HK-2 (cell line): ENCODE results near the gene ST7.
A peak's percentile ranks its signal among the peaks of the same experiment; 100 is the strongest.

Experiments
- DNase-seq: peaks from one replicate; pipeline ENCODE4 v3.0.0-alpha.2; 2018; ENCODE audit not compliant: unreplicated experiment

ST7 gene

DNA sequence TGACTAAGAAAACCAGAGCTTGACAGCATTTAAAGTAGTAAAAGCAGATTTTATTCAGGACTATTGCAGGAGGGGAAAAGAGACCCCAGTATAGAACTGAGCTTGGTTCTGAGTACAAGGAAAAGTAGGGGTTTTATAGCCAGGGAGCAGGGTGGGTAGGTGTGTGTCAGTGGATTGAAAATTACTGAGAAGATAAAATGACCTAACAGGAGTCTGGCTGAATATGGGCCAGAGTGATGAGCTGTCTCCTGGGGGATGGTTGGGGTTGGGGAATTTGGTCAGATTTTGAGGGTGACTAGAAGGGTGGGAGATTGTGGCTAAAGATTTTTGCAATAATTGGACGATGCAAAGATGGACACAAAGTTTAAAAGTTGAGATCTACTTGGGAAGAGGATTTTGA lies 114.0 kb downstream of the ST7 start:
- no peak for DNase-seq

DNA sequence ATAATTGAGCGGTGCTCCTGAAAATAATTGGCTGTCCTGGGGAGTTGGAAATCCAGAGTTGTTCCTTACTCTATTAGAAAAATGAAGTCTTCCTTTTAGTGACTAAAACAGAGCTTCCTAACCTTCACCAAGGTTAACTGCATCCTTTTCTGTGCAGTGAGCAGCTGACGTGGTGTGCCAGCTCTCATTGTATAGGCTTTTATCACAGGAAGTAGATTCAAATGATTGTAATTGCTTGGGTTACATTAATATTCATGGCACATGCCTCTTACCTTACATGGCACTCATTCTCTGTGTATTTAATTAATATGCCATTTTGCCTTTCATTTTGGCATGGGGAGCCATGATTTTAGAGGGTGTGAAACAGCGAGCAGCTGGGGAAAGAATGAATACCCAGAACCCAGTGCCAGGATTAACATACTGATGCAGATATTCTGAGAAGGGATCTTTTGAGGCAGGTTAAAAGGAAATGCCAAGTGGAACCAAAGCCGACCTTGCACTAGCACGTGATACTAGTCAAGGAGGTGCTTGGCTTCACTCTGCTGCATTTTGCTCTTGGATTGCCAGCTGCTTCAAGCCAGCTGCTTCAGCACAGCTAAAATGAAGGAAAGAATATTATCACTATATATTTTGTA lies 115.3 kb downstream of the ST7 start:
- no peak for DNase-seq

DNA sequence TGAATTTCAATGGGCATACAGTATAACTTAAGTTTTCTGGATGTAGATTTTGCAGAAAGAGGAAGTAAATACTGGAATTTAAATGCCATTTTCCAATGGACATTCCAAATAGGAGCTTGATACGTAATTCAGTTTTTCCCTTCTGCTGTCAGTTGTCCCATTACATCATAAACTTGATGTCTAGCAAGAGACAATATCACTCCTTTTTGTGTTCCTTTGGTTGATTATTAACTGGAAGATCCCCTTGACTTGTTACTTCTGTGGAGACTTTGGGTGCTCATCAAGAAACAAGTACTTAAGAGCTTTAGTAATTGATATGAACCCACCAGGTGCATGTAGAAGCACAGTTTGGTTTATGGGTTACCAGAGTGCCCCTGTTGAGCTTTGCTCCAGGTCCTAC lies 116.1 kb downstream of the ST7 start:
- no peak for DNase-seq

DNA sequence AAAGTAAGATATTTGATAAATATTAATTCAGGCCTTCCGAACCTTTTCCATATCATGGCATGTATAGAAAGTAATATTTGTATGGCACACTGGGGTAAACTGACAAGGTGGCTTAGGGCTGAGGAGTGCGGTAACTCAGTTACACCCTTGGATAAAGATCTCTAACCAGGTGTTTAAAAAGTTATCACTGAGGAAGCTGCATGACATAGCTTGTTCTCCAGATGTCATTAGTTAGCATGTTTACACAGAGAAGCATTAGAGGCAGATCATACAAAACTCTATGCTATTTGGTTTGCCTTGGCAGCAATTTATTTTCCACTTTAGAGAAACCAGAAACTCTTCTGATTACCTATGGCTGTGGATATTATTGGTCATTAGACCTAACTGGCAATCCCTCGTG lies 118.2 kb downstream of the ST7 start:
- no peak for DNase-seq

DNA sequence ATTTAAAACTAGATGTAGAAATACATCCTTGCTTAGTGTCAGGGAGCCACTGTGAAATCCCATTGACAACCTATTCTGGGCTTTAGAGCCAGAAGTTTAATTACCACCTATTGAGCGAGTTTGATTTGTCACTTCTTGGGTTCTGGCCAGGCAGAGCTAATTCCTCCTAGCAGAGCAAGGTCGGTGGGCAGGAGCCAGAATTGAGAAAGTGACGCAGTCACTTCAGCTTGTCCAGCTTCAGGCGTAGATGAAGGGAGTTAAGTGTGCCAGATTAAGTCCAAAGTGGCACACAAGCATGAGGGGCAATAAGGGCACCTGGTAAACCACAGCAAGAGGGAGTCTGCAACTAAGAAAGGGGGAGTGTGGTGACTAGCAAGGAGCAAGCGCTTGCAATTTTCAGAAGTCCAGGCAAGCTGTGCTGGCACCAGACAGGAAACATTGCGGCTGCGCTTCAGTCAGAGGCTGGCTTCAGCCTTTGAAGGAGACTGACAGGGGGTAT lies 119.4 kb downstream of the ST7 start:
- no peak for DNase-seq

DNA sequence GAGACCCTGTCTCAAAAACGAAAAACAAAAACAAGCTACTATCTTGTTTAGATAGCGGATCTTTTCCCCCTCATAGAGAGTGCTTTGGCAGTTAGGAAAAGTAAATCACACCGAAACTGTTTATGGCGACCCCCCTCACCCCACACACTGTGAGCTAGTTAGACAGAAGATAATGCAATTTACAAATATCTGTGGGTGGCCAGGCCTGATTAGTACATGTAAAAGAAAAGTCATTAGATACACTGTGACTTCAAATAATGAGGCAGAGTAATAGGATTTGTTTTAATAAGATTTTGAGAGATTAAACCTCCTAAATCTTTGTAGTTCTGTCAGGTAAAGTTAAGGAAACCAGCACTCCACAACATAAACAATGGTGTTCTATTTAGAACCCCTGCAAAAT lies 121.1 kb downstream of the ST7 start:
- DNase-seq = no peak

DNA sequence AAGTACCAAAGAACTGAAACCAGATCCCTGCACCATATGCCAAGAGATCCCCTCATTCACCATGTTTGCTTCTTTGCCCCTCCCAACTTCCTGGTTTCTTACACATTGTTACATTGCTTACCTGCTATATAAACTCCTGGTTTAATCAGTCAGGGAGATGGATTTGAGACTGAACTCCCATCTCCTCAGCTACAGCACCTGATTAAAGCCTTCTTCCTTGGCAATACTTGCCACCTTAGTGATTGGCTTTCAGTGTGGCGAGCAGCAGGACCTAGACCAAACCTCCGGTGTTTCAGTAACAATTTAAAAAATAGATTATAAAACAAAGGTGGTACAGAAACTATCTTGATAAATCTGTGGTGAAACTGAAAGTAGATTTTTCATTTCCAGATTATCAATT lies 122.6 kb downstream of the ST7 start:
- DNase-seq = no peak

DNA sequence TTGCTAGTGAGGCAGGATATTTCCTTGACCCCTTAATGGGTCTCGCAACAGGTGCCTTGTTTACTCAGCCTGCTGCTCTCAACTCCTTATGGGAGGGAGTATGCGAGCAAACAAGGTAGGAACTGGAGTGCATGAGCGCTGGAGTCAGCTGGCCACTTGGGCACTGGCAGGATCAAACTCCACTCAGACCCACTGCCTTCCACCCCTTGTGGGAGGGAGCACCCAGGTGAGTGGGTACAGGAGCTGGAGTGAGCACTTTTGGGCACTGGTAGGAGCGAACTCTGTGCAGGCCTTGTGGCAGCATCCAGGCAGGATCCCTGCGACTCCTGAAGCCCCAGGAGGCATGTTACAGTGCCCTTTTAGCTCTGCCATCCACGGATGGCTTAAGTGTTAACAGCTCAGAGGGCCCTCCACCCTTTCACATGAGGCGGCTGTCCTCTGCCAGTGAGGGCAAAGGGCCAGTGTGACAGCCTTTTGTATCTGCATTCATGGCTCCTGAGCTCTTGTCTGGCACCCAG lies 123.2 kb downstream of the ST7 start:
- DNase-seq = no peak

DNA sequence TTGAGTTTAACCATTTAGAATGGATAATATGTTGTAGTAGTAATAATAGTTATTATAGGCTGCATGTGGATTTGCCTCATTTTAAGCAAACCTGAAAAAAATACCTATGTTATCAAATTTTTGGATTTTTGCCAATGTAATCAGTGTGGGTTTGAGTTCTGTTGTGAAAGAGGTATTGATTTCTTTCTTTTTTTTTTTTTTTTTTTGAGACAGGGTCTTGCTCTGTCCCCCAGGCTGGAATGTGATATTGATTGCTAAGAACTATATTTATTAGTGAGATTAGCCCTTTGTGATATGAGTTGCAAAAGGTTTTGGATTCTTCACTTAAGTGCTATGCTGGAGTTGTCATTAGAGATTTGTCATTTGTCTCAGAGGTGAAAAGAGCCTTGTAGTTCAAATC lies 124.4 kb downstream of the ST7 start:
- no peak for DNase-seq

DNA sequence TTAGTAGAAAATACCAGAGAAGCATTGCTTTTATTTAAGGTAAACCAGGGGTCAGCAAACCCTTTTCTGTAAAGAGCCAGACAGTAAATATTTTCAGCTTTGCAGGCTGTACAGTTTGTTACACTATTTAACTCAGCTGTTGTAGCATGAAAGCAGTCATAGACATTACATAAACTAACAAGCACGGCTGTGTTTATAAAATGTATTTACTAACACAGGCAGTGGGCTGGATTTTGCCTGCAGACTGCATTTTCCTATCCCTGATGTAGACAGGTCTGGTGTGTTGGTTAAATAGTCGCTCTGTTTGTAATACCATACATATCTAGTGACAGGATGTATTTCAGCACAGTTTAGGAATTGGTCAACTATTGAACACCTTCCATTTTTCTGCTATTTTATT lies 129.3 kb downstream of the ST7 start:
- DNase-seq = no peak

DNA sequence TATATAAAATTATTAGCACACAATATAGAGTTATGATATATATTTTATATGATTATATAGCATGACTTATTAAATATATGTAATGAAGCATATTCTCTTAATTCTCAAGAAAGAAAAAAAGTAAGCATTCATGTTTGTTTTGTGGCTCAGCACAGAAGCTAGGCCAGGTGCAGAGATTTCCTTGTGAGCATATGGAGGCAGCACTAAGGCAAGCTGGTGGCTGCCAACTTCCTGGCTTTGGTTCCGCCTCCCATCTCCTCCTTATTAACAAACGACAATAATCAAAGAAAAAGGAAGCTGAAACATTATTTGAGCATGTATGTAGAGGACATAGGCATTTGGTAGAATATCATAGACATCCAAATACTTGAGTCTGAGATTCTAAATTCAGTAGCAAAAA lies 130.3 kb downstream of the ST7 start:
- no peak for DNase-seq

DNA sequence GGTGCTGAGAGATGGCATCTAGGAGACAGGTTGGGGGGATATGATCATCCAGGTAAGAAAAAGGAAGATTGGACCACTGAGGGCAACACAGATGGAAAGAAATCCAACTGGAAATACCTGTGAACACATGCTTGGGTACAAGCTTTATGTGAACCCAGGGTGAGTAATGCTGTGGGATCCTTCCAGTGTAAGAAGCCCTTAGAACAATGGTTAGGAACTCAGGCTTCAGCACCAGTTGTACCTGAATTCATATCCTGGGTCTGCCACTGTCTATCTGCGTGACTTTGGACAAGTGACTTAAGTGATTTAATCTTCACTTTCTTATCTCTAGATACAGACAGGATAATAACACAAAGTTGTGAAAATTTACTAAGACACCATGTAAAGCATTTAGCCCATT lies 131.0 kb downstream of the ST7 start:
- DNase-seq = no peak

DNA sequence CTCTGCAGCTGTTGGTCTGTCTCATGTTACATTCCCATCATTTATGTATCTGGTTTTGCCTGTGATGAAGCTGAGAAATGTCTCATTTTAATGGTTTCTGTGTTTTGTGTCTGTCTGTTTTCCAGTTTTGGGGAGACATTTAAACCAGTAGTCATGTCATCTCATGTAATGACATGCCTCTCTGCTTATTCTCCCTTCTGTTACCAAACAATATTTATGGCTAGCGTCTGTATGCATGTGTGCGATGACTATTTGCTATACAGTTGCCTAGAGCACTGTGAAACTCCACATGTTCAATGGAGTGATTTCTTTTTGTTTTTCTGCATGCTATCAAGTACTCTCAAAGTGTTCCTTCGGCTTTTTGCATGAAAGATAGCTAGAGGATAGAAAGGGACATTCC lies 132.0 kb downstream of the ST7 start:
- DNase-seq = no peak

DNA sequence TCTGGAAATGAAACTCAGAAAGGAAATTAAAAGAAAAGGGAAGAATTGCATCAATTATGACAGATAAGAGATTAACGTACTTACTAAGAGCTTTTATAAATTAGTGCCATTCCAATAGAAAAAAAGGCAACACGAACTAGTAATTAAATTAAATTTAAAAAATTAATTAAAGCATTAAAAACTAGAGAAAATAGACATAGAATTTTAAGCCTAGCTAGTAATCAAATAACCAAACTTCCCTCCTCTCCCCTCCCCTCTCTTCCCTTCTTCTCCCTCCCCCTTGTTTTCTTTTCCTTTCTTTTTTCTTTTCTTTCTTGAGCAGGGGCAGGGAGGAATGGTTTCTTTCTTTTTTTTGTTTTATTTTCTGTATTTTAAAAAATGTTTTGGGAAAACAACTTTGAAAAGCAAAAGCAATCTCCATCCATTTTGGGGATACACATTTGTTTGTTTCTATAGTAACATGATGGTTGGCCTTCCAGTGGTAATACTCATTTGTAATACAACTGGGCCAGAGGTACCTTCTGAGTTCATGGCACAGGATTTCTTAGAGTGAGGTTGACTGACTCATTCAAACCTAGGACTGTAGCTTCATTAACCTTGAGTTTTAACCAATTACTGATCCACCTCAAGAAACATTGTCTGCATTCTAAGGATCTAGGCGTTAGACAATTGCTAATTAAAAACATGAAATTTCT lies 132.6 kb downstream of the ST7 start:
- DNase-seq = no peak

DNA sequence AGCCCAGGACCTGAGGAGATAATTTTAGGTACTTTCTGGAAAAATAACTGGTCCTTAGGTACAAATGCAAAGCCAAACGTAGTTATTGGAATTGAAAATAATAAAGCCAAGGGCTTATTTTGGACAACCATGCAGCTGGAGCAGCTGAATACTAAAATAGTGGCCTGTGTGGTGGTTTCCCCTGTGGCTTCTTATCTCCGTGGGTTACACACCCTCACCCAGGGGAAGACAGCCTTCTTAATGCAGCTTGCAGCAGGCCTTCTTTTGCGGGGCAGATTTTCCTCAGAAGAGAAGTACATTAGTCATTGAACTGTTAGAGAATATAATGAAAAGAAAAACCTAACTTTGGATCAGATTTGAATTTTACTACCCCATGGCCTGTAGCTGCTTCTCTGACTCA lies 133.5 kb downstream of the ST7 start:
- DNase-seq = no peak

DNA sequence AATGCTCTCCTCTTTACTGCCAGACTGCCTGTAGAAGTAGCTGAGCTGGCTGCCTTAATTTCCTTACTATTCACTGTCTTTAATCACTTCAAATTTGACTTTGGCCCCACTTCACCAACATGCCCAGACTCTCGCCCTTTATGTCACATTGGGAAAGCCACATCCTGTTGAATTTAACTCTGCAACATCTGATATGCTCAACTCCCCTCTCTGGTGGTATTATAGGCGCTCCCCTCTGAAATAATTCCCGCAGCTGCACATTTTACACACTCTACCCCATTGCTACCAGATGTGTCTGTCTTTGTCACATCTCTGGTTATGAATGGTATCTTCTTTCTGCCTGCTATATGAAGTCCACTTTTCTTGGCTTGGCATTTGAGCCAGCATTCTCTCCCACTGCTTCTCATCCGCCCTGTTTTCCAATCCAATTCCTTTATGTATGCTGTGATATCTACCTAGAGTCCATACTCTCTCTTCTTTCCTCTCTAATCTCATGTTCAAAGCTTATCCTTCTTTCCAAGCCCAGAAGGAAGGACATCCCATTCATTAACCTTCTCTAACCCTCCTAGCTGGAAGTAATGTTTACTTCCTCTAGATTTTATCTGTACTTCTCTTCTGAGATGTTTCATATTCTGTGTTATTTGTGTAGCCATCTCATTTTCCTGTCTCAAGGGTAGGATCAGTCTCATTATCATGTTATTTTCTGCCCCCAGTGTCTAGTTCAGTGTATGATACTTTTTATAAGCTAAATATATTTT lies 134.5 kb downstream of the ST7 start:
- no peak for DNase-seq

DNA sequence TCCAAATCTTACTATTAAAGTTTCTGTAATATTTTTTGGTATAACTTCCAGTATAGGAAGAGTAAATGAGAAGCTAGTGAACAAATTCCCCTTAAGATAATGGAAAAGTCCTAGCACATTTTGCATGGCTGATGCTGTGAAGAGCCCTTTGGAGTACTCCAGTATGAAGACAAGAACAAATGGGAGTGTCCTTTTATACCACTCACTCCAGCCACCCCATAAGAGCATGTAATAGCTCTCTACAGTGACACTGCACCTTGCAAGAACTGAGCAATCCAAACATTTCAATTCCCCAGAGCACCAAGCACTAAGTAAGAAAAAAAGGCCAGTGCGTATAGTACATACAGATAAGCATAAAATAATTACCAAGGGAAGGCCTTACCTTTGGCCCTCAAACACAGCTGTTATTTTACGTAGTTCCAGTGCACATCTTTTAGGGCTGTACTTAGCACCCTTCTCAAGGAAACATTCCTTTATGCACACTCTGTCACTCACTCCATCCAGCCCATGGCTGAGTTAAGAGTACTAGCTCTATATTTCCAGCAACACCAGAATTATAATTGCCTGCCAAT lies 135.4 kb downstream of the ST7 start:
- DNase-seq = no peak

DNA sequence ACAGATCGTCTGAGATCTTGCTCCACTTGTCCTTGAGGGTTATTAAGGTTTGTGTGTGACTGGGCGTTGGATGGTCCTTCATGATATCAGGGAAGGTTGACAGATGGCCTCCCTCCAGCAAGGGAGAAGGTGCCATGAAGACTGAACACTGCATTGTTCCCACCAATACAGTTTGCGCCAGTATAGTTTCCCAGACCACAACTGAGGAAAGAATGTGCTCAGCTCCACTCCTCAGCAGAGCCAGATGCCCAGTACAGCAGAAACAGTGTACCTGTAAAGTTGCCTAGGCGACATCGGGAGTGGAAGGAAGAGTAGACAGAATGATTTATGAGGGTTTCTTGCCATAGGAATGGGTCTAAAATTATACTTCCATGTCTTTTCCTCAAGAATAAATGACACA lies 137.5 kb downstream of the ST7 start:
- DNase-seq = no peak

DNA sequence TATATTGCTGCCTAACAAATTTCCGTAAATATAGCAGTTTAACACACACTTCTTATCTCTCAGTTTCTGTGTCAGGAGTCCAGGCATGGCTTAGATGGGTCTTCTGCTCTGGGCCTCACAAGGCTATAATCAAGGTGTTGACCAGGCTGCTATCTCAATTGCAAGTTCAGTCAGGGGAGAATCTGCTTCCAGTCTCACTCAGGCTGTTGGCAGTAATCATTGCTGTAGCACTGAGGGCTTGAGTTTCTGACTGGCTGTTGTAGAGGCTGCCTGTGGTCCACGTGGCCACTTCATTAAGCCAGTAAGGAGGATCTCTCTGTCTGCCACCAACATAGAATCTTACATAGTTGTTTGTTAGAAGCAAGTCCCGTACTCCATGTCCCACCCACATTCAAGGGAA lies 138.4 kb downstream of the ST7 start:
- DNase-seq = no peak

DNA sequence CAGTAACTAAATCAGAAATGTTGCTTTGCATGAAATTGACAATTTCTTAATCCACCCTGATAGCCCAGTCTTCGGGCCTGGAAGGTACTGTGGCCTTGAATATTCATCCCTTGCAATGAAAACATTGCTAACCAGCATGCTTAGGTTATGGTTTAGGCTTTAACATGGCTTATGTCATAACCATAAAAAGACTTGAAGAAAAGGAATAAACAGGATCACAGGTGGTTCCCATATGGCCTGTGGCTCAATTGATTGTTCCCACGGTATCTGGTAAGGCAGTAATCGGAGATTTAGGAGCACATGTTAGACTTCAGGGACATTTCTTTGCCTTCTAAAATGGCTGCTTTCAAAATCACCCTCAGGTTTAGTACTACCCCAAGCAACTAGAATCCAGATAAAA lies 139.5 kb downstream of the ST7 start:
- DNase-seq = no peak

DNA sequence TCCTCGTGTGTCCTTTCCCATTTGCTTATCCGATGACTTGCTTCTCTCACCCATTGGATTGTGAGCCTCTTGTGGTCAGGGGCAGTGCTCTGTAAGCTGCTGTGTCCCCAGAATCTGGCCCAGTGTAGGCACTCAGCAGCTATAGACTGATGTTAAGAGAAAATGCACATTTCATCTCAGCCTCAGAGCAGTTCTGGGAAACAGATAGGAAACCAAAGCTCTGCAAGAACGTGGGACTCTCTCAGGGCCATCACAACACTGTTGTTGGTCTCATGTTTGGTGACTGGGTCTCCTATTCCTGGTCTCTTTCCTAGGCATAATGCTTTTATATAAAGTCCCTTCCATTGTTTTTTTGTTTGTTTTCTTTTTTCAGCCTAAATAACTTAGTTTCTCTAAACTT lies 141.2 kb downstream of the ST7 start:
- no peak for DNase-seq

DNA sequence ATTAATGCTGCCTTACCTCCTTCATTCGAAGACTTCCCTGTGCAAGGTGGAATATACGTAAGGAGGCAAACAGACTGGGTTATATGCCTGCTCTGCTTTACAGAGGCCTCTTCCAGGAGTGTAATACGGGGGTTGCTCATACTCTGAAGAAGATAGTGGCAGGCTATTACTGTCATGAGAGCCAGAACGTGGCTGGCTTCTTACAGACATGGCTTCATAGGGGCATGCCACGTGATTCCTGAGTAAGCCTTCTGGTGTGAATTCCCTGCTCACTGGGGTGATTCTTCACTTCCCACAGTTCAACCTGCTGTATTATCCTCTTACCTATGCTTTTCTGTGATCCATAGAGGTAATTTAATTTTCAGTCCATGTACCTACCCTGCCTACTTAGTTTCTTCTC lies 141.8 kb downstream of the ST7 start:
- DNase-seq = peak; percentile 25

DNA sequence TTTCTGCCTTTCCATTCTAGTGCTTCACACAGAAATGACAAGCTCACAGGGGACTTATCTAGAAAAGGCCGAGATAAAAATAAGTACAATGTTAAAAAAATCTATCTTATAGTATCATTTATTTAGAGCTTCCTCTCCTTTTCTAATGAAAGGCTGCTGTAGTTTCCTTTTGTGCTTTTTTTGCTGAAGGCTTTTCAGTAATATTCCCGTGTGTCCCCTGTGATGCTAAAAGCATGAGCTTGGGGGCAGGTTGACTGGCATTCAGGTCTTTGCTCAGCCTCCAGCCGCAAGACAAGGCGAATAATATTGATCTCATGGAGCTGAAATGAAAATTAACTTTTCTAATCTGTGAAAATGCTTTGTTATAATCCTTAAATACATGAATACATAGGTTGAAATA lies 143.0 kb downstream of the ST7 start:
- DNase-seq = no peak
